Nephron progenitor cell (in vitro differentiated cells): Measurements from ENCODE around the gene TMPRSS9.
A peak's percentile ranks its signal among the peaks of the same experiment; 100 is the strongest.

Experiments
- DNase-seq: peaks from one replicate; pipeline ENCODE4 v3.0.0; 2021
- H3K27ac Mint-ChIP-seq: 2 replicates; pipeline ENCODE4 v1.8.0; 2021; ENCODE audit warnings: mild to moderate bottlenecking, moderate library complexity, mixed read lengths
- H3K27me3 Mint-ChIP-seq: 2 replicates; pipeline ENCODE4 v1.8.0; 2021; ENCODE audit warnings: mild to moderate bottlenecking, low read depth, mixed read lengths; ENCODE audit not compliant: poor library complexity
- H3K36me3 Mint-ChIP-seq: 2 replicates; pipeline ENCODE4 v1.8.0; 2021; ENCODE audit warnings: low read depth, mixed read lengths
- H3K4me1 Mint-ChIP-seq: 2 replicates; pipeline ENCODE4 v1.8.0; 2021; ENCODE audit warnings: mixed read lengths
- H3K4me3 Mint-ChIP-seq: 2 replicates; pipeline ENCODE4 v1.8.0; 2021; ENCODE audit warnings: mild to moderate bottlenecking, moderate library complexity, mixed read lengths
- H3K9me3 Mint-ChIP-seq: 2 replicates; pipeline ENCODE4 v1.8.0; 2021; ENCODE audit warnings: mild to moderate bottlenecking, moderate library complexity, mixed read lengths
- TF ChIP-seq, protein P1 (sequence below): fragments of 200-600 bp; sonication (generic); IDR thresholded peaks from 2 replicates; pipeline ENCODE4 v1.5.0; 2021; ENCODE audit warnings: antibody characterized with exemption

TMPRSS9 gene

GRCh38 chr19:2424686-2425621 is 64.9 kb downstream of the TMPRSS9 start:
- Mint-ChIP-seq H3K27me3 (no peaks in the 10 kb centered on the region), H3K27ac (no peak overlapping the region), H3K9me3 (no peaks in the 10 kb centered on the region), H3K36me3 (no peaks in the 10 kb centered on the region), H3K4me1 (peaks cover 32% of the 10 kb centered on the region), H3K4me3 (peak overlapping the region; percentile 75)
- TF ChIP-seq, protein P1, sequence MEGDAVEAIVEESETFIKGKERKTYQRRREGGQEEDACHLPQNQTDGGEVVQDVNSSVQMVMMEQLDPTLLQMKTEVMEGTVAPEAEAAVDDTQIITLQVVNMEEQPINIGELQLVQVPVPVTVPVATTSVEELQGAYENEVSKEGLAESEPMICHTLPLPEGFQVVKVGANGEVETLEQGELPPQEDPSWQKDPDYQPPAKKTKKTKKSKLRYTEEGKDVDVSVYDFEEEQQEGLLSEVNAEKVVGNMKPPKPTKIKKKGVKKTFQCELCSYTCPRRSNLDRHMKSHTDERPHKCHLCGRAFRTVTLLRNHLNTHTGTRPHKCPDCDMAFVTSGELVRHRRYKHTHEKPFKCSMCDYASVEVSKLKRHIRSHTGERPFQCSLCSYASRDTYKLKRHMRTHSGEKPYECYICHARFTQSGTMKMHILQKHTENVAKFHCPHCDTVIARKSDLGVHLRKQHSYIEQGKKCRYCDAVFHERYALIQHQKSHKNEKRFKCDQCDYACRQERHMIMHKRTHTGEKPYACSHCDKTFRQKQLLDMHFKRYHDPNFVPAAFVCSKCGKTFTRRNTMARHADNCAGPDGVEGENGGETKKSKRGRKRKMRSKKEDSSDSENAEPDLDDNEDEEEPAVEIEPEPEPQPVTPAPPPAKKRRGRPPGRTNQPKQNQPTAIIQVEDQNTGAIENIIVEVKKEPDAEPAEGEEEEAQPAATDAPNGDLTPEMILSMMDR = peak; percentile 23
- DNase-seq = peak; percentile 83

DNA sequence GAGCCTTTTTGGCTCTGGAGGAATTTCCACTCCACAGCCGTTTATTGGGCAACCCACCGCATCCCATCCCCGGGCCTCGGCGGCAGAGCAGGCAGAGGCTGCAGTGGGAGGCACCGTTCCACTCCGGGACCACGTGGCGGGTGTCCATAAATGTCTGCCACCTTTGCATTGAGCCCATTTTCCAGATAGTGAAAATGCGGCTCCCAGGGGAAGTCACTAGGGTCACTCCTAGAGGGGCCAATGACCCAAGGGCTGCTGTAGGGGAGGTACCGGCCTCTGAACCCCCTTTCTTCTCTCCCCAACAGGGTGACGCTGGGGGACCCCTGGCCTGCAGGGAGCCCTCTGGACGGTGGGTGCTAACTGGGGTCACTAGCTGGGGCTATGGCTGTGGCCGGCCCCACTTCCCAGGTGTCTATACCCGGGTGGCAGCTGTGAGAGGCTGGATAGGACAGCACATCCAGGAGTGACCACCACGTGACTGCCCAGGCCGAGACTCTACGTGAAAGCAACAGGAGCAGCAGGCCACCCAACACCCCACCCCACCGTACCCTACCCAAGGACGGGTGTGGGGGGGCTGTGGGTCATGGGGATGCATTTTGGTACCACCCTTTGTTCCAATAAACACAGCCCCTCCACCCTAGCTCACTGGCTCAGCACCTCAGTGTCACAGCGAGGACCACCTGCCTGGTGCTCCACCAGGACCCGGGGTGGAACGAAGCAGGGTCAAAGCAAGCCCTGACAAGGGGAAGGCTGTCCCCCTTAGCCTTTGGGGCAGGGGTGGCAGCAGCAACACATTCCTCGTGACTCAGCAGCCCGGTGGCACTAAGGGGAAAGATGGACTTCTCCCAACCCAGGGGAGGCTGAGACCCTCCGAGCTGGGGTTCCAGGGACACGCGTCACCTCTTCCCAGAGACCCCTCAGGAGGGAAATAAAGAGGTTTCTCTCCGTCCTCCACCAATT is 65.8 kb downstream of the TMPRSS9 start:
- Mint-ChIP-seq H3K36me3 (peaks cover 4% of the 10 kb centered on the region), H3K4me1 (peaks cover 36% of the 10 kb centered on the region), H3K4me3 (peak overlapping the region; percentile 91), H3K9me3 (no peaks in the 10 kb centered on the region), H3K27me3 (no peaks in the 10 kb centered on the region), H3K27ac (no peak overlapping the region)
- TF ChIP-seq, protein P1 = no peak
- DNase-seq = no peak

- Mint-ChIP-seq H3K4me3 (peak overlapping the region; percentile 91), H3K27ac (peak overlapping the region; percentile 99), H3K36me3 (peaks cover 10% of the 10 kb centered on the region), H3K9me3 (no peaks in the 10 kb centered on the region), H3K27me3 (no peaks in the 10 kb centered on the region), H3K4me1 (peaks cover 36% of the 10 kb centered on the region)
- DNase-seq = peak; percentile 70
- TF ChIP-seq, protein P1 = no peak
Measured at GRCh38 chr19:2426611-2427428, 66.8 kb downstream of the TMPRSS9 start.

DNA sequence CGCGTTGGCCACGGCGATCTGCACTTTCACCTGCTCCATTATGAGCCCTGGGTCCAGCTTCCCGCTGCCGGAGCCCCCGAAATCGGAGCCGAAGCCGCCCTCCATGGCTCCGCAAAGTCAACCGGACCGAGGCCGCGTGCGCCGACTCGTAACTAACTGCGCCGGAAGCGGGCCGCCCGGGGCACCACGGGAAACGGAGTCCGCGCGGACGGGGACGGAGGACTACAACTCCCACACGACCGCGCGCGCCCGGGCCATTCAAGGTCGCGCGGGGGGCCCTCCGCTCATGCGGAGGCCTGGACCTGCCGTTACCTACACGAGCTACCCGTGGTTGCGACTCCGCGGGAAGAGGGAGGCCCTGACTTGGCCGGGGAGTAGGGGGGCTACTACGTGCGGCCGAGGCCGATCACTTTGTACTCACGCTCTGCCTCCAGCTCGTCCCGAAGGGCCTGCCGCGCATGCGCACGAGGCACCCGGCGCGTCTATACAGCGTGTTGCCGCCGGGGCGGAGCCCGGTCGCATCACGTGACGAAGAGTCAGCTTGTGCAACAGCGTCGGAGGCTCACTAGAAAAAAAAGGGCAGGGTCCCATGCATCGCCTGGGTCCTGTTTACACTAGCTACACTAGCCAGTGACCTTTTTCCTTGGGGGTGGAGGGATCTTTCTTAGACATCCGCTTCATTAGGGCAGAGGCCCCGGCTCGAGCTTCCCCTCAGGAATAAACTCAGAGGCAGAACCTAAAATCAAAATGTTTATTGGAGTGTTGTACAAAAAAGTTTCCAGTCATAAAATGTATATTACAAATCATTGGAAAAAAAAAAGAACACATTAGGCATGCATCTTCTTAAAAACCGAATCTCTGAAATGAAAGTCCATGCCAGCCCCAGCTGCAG is 67.6 kb downstream of the TMPRSS9 start, which contains the start of gene TIMM13:
Gene TIMM13 (minus strand): TSS at position 158 of the 892 bp plus-strand sequence. CDS start 53 bp downstream, at position 105.
- peaks cover 10% of the 10 kb centered on the region for H3K36me3 Mint-ChIP-seq
- DNase-seq = peak; percentile 98
- H3K27ac Mint-ChIP-seq = peak within 1 kb of the TSS; percentile 99
- H3K9me3 Mint-ChIP-seq = no peaks in the 10 kb centered on the region
- peaks cover 36% of the 10 kb centered on the region for H3K4me1 Mint-ChIP-seq
- H3K27me3 Mint-ChIP-seq = no peaks in the 10 kb centered on the region
- TF ChIP-seq, protein P1 = no peak
- peak within 1 kb of the TSS; percentile 91 for H3K4me3 Mint-ChIP-seq
